Measurements from ENCODE around the gene ELN. TPM values are rescaled to one million over a fixed set of nuclear protein-coding genes. Genes with fewer than 3 reads are reported as not detected.
A peak's percentile ranks its signal among the peaks of the same experiment; 100 is the strongest.

ELN gene
- total RNA-seq, 1 donor from 2014 or later: 29.9 TPM

DNA sequence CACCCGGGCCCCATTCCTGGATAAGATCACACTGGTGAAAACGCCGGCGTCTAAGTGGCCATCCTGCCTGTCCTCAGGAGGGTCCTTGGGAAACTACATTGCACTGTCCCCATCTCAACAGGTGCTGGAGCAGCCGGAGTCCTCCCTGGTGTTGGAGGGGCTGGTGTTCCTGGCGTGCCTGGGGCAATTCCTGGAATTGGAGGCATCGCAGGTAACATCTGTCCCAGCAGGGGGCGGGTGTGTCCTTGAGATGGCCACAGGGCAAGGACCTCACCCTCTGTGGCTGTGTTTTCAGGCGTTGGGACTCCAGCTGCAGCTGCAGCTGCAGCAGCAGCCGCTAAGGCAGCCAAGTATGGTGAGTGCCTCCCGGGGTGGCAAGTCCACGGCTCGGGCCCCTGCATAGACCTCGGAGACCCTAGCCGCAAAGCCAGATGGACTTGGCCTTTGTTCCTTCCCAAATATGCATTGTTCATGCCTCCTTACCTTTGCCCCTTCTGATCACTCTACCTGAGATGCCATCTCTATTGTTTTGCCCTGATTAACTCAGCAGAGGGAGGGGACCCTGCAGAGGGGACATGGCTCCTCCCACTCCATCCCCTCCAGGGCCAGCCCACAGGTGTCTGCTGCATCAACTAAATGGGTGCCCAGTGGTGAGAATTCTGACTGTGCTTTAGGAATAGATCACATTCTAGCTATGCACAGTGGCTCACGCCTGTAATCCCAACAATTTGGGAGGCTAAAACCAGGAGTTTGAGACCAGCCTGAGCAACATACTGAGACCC lies 23.8 kb downstream of the ELN start:
- DNase-seq (ENCODE audit: missing footprints) (no peak), ATAC-seq (no peak)
- intact Hi-C loops (cut with DNase I): no loop called here

DNA sequence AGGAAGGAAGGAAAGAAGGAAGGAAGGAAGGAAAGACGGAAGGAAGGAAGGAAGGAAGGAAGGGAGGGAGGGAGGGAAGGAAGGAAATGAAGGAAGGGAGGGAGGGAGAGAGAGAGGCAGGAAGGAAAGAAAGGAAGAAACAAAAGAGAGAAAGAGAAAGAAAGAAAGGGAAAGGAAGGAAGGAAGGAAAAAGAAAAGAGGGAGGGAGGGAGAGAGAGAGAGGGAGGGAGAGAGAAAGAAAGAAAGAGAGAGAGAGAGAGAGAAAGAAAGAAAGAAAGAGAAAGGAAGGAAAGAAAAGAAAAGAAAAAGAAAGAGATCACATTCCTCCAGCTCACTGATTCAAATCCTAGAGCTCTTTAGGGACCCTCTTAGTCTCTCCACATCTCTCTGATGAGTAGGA lies 24.7 kb downstream of the ELN start:
- DNase-seq (ENCODE audit: missing footprints): no peak
- intact Hi-C loops (cut with DNase I): no loop called here
- no peak for ATAC-seq

DNA sequence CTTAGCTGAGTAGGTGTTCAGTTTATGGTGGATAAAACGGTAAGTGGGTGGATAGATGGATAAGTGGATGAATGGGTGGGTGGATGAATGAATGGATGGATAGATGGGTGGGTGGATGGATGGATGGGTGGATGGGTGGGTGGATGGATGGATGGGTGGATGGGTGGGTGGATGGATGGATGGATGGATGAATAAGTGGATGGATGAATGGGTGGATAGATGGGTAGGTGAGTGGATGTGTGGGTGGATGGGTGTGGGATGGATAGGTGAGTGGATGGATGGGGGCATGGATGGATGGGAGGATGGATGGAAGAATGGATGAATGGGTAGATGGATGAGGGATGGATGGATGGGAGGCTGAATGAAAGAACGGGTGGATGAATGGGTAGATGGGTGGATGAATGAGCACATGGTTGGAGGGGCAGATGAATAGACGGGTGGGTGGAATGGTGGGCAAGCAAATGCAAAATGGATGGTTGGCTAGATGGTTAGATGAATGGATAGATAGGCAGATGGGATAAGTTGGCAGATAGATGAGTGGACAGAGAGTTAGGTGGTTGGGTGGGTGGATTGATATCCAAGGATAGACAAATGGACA lies 25.7 kb downstream of the ELN start:
- ATAC-seq (no peak), DNase-seq (ENCODE audit: missing footprints) (no peak)
- intact Hi-C loops (cut with DNase I): no loop called here

DNA sequence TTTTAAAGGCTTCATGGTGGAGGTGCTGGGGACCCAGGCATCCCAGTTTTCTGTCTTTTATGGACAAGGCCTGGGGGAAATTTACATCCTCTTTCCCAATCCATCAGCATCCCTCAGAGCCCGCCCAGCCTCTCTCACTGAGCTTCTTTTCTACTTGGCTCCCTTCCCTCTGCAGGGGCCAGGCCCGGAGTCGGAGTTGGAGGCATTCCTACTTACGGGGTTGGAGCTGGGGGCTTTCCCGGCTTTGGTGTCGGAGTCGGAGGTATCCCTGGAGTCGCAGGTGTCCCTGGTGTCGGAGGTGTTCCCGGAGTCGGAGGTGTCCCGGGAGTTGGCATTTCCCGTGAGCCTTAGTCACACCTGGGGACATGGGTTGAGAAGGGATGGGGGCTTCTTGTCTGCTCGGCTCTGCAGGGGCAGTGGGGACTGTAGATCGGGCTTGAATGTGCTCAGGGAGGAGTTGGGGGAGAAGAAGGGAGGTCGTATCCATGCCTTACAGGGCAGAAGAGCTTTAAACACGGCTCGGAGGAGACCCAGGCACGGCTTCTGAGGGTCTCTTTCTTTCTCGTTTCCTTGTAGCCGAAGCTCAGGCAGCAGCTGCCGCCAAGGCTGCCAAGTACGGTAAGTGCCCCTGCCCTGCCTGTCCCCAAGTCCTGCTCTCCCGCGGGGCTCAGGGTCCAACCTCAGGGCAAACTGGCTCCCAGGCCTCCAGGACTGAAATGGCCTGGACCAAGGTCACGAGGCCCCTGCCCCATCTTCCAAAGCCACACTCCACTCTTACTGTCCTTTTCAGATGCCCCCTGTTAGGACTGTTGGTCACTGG lies 28.3 kb downstream of the ELN start:
- ATAC-seq (no peak), DNase-seq (ENCODE audit: missing footprints) (no peak)
- intact Hi-C loops (cut with DNase I): no loop called here

DNA sequence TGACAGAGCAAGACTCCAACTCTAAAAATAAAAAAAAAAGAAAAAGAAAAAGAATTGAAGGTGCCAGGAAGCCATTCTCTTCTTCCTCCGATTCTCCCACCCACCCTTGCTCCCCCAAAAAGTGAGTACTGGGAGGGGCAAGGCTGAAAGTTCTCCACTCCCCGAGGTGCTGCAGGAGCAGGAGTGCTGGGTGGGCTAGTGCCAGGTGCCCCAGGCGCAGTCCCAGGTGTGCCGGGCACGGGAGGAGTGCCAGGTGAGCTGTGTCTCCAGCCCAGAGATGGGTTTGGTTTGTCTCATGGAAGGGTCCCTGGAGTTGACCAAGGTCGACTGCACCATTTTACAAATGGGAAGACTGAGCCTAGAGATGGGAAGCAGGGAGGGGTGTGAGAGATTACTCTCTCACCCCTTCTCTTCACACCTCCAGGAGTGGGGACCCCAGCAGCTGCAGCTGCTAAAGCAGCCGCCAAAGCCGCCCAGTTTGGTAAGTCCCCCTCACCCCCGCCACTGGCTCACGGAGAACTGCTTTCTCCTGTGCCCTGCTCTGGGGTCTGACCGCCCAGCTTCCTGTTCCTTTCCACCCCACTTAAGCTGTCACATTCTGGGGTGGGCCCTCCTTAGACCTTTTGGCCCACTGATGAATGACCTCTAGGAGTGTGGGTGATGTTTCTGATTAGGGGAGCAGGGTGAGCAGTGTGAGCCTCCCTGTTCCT lies 29.4 kb downstream of the ELN start:
- DNase-seq (ENCODE audit: missing footprints): no peak
- intact Hi-C loops (cut with DNase I): no loop called here
- ATAC-seq: no peak

DNA sequence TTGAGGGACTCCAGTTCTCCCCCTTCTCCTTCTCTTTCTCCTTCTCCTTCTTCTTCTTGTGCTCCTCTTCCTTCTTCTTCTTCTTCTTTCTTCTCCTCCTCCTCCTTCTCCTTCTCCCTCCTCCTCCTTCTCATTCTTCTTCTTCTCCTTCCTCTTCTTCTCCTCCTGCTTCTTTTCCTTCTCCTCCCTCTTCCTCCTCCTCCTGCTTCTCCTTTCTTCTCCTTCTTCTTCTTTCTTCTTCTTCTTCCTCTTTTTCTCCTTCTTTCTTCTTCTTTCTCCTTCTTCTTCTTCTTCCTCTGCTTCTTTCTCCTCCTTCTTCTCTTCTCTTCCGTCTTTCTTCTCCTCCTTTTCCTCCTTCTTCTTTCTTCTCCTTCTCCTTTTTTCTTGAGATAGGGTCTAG lies 30.0 kb downstream of the ELN start:
- DNase-seq (ENCODE audit: missing footprints) (no peak), ATAC-seq (no peak)
- intact Hi-C loops (cut with DNase I): no loop called here

DNA sequence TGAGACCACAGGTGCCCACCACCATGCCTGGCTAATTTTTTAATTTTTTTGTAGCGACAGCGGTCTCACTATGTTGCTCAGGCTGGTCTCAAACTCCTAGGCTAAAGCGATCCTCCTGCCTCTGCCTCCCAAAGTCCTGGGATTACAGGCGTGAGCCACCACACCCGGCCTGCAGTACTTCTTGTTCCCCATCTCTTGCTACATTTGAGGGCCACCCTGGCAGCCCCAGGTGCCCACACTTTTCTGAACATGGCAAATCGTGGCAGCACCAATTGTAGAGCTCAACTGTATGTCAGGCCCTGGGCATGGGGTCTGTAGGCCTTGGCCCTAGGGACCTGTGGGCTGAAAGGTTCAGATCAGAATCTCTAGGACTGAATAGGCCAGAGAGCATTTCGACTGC lies 30.5 kb downstream of the ELN start:
- no peak for DNase-seq (ENCODE audit: missing footprints)
- no peak for ATAC-seq
- intact Hi-C loops (cut with DNase I): no loop called here

DNA sequence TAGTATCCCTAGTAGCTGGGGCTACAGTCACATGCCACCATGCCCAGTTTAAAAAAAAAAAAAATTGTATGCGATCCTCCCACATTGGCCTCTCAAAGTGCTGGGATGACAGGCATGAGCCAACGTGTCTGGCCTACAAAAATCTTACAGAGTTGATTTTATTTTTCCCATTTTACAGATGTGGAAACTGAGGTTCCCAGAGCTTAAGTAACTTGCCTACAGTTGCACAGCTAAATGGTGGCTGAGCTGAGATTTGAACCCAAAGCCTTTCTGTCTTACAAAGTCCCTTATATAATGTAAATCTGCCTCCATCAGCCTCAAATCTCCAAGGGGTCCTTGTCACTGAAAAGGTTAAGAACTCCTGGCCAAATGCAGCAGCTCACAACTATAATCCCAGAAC lies 31.1 kb downstream of the ELN start:
- DNase-seq (ENCODE audit: missing footprints) (no peak), ATAC-seq (no peak)
- intact Hi-C loops (cut with DNase I): no loop called here

DNA sequence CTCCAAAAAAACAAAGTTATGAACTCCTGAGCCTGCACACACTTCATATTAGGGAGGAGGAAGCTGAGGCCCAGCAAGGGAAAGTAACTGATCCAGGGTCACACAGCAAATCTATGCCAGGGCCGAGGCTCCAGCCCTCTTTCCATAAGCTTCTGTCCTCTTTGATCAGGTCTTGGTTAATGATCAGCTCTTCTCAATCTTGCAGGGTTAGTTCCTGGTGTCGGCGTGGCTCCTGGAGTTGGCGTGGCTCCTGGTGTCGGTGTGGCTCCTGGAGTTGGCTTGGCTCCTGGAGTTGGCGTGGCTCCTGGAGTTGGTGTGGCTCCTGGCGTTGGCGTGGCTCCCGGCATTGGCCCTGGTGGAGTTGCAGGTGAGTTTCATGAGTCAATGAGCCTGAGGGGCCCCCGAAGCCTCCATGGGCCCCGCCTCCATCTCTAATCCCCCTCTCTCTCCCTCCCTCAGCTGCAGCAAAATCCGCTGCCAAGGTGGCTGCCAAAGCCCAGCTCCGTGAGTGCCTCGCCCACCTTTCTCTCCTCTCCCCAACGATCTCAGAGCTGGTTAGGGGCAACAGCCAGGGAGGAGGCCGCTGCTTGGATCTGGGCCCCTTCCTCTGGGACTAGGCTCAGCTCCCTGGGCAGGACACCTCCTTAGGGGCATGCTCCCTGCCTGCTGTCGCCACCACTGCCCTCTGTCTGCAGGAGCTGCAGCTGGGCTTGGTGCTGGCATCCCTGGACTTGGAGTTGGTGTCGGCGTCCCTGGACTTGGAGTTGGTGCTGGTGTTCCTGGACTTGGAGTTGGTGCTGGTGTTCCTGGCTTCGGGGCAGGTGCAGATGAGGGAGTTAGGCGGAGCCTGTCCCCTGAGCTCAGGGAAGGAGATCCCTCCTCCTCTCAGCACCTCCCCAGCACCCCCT lies 32.0 kb downstream of the ELN start:
- ATAC-seq: no peak
- intact Hi-C loops (cut with DNase I): no loop called here
- DNase-seq (ENCODE audit: missing footprints): peak; percentile 69

DNA sequence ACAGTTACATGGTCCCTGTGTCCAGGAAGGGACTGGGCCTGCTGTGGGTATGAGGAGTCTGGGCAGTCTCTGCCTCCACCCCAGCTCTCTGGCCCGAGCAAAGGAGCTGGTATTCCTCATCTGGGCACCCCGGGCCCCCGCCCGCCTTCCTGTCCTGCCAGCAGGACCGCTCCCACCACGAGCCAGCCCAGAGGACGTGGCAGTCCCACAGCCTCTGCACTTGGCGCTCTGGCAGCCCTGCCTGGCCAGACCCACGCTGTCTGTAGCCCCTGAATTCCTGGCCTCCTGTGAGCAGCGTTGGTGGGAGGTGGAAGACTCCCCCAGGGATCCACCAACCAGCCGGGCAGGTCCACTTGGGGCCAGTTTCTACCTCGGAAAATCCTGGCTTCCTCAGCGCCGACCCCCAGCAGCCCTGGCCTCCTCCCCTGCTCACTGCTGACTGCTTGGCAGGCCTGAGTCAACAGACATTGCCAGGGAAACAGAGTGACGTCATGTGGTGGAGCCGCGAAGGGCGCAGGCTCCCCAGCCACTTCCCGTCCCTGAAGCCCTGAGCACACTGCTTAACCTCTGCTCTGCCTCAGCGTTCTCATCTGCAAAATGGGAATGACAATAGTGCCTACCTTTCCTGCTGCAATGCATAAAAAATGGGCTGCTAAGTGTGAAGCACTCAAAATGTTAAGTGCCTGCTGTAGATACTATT lies 34.0 kb downstream of the ELN start:
- peak; percentile 89 for DNase-seq (ENCODE audit: missing footprints)
- ATAC-seq: peak; percentile 92
- intact Hi-C loops (cut with DNase I): no loop called here

DNA sequence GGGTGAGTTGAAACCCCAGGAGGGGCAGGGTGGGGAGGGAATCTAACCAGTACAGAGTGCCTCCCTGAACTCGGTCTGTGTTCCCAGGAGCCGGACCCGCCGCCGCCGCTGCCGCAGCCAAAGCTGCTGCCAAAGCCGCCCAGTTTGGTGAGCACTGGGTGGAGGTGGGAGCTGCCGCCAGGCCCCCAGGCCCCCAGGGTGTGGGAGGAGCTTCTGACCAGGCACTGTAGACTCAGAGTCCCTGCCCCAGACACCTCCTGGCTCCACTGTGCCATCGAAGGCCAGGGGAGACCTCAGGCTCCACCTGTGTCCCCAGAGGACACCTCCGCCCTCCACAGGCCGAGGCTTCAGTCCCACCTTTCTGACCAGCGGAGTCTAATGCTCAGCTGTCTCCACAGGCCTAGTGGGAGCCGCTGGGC lies 35.3 kb downstream of the ELN start:
- DNase-seq (ENCODE audit: missing footprints) (peak; percentile 50), ATAC-seq (no peak)
- intact Hi-C loops (cut with DNase I): no loop called here

DNA sequence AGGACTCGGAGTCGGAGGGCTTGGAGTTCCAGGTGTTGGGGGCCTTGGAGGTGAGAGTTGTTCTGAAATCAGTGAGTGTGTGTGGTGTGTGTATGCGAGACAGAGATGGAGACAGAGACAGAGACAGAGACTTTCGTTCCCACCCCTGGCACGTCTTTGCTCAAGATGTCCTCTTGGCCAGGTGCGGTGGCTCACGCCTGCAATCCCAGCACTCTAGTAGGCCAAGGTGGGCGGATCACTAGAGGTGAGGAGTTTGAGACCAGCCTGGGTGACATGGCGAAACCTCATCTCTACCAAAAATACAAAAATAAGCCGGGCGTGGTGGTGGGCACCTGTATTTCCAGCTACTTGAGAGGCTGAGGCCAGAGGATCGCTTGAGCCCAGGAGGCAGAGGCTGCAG lies 35.7 kb downstream of the ELN start:
- intact Hi-C loops (cut with DNase I): no loop called here
- DNase-seq (ENCODE audit: missing footprints) (peak; percentile 27), ATAC-seq (no peak)

DNA sequence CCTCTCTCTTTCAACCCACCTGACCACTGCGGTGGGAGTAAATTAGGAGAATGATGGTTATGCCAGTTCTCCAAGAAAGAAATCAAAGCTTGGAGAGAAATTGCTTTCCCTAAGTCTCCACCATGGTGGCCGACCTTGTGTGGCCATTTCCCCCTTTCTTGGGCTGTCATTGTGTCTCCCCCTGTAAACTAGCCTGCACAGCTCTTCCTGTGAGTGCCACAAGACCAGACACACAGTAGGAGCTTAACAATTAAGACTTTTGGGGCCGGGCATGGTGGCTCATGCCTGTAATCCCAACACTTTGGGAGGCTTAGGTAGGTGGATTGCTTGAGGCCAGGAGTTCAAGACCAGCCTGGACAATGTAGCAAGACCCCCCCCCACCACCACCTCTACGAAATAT lies 36.7 kb downstream of the ELN start:
- DNase-seq (ENCODE audit: missing footprints): peak; percentile 43
- intact Hi-C loops (cut with DNase I): loop anchor here (5.0 kb wide), 1 partner anchor 123 kb away; no protein-coding TSS in a partner anchor
- no peak for ATAC-seq

DNA sequence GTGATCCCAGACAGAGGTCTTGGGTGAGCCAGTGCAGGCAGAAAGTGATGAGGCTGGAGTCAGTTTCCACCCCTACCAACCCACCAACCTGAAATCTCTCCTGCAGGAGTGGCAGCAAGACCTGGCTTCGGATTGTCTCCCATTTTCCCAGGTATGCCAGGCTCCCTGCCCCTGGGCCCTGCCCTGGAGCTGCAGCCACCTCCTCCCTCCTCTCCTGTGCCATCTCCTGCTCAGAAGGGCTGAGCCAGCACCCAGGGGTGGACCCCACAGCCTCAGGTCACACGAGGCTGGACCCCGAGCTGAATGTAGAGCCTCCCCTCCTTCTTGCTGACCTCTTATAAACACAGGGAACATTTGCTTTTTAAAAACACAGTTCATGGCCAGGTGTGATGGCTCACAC lies 38.7 kb downstream of the ELN start:
- ATAC-seq: no peak
- intact Hi-C loops (cut with DNase I): loop anchor here (5.0 kb wide), 1 partner anchor 121 kb away; no protein-coding TSS in a partner anchor
- no peak for DNase-seq (ENCODE audit: missing footprints)

DNA sequence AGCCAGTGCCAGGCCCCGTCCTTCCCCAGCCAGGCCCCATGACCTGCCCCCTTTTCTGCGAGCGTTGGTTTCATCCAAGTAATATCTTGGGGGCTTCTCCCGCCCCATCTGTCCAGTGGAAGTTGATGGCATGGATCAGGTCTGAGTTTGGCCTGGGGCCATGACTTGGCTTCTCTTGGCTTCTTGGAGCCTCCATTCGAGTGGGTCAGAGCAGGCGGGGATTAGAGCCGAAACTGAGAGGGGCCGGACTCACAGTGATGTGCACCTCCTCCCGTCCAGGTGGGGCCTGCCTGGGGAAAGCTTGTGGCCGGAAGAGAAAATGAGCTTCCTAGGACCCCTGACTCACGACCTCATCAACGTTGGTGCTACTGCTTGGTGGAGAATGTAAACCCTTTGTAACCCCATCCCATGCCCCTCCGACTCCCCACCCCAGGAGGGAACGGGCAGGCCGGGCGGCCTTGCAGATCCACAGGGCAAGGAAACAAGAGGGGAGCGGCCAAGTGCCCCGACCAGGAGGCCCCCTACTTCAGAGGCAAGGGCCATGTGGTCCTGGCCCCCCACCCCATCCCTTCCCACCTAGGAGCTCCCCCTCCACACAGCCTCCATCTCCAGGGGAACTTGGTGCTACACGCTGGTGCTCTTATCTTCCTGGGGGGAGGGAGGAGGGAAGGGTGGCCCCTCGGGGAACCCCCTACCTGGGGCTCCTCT lies 40.6 kb downstream of the ELN start:
- DNase-seq (ENCODE audit: missing footprints): peak; percentile 51
- intact Hi-C loops (cut with DNase I): loop anchor here (2.0 to 5.0 kb wide), 2 partner anchors 119 to 332 kb away; no protein-coding TSS in a partner anchor
- ATAC-seq: no peak

DNA sequence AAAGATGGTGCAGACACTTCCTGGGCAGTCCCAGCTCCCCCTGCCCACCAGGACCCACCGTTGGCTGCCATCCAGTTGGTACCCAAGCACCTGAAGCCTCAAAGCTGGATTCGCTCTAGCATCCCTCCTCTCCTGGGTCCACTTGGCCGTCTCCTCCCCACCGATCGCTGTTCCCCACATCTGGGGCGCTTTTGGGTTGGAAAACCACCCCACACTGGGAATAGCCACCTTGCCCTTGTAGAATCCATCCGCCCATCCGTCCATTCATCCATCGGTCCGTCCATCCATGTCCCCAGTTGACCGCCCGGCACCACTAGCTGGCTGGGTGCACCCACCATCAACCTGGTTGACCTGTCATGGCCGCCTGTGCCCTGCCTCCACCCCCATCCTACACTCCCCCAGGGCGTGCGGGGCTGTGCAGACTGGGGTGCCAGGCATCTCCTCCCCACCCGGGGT lies 41.1 kb downstream of the ELN start:
- no peak for ATAC-seq
- intact Hi-C loops (cut with DNase I): loop anchor here (2.0 to 5.0 kb wide), 2 partner anchors 118 to 332 kb away; no protein-coding TSS in a partner anchor
- DNase-seq (ENCODE audit: missing footprints): peak; percentile 52
